ENCODE data around the gene JADE1. TPM values are rescaled to one million over a fixed set of nuclear protein-coding genes. Genes with fewer than 3 reads are reported as not detected.
A peak's percentile ranks its signal among the peaks of the same experiment; 100 is the strongest.

JADE1 gene
- total and polyA plus RNA-seq, 9 of the 15 experiments (the other 6 are each of a cell fraction or from before 2014, with no cell fraction given), result 8.3 to 37.9 (median 24.4) TPM

DNA sequence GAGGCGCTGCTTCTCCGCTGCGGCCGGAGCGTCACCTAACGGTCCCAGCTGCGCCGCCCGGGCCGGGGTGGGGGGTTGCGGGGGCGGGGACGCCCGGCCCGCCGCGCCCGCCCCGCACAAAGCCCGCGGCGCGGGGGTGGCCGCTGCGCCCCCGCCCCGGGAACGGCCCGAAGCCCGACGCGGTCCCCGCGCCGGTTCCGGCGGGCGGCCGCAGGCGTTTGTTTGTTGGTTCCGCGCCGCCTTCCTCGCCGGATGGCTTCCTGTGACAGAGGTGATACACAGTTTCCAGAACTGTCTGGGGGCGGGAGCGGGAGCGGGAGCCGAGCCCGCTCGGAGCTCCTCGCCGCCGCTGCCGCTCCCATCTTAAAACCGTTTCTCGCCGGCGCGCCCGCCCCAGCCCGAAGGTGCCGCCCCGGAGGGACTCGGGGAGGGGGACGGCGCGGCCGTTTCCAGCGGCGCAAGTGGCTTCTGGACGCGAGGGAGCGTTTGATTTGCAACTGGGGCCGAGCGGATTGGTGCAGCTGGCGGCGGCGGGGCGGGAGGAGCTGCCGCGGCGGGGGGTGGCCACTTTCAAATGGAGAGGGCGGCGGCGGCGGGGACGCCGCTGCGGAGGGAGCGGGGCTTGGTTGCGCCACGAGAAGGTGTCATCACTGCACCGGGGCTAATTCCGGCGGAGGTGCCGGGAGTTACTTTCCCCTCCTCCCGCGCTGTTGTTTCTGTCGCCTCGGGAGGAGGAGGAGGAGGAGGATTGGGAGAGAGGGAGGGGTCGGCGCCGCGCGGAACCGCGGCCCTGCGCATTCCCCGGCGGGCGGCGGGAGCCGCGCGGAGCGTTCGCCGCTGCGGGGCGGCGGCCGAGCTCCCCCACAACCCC lies 2.3 kb downstream of the JADE1 start (continued):
- TF ChIP-seq IRF9 (tag; IDR thresholded peaks at IDR 0.05), result no peak
- TF ChIP-seq ZFPM2 (CRISPR knock-in tag; IDR thresholded peaks at IDR 0.05), result no peak
- no peak for TF ChIP-seq RFX5 (IDR thresholded peaks at IDR 0.05; ENCODE audit: low read depth, low read length)
- TF ChIP-seq, protein P1, sequence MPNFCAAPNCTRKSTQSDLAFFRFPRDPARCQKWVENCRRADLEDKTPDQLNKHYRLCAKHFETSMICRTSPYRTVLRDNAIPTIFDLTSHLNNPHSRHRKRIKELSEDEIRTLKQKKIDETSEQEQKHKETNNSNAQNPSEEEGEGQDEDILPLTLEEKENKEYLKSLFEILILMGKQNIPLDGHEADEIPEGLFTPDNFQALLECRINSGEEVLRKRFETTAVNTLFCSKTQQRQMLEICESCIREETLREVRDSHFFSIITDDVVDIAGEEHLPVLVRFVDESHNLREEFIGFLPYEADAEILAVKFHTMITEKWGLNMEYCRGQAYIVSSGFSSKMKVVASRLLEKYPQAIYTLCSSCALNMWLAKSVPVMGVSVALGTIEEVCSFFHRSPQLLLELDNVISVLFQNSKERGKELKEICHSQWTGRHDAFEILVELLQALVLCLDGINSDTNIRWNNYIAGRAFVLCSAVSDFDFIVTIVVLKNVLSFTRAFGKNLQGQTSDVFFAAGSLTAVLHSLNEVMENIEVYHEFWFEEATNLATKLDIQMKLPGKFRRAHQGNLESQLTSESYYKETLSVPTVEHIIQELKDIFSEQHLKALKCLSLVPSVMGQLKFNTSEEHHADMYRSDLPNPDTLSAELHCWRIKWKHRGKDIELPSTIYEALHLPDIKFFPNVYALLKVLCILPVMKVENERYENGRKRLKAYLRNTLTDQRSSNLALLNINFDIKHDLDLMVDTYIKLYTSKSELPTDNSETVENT (CRISPR knock-in tag; IDR thresholded peaks at IDR 0.05), result peak; percentile 70; the same call in 1 of the 2 replicates
- TF ChIP-seq FOXJ3 (CRISPR knock-in tag; IDR thresholded peaks at IDR 0.05), result no peak
- no peak for TF ChIP-seq KLF13 (tag; IDR thresholded peaks at IDR 0.05; ENCODE audit: borderline replicate concordance, low read depth)
- TF ChIP-seq SAP30 (IDR thresholded peaks at IDR 0.05; ENCODE audit: borderline replicate concordance, insufficient read depth, low read depth, low read length, poor library complexity, severe bottlenecking), result no peak
- TF ChIP-seq THRA (IDR thresholded peaks at IDR 0.05), result no peak
- no peak for TF ChIP-seq NFXL1 (CRISPR knock-in tag; IDR thresholded peaks at IDR 0.05)
- TF ChIP-seq E2F4 (CRISPR knock-in tag; IDR thresholded peaks at IDR 0.05; ENCODE audit: low read depth), result peak; percentile 71; the same call in 1 of the 2 replicates
- TF ChIP-seq TBP (optimal IDR thresholded peaks at IDR 0.05; ENCODE audit: low read depth, low read length), result peak; percentile 69
- TF ChIP-seq LCOR (CRISPR knock-in tag; IDR thresholded peaks at IDR 0.05), result peak; percentile 9; the same call in 1 of the 2 replicates
- TF ChIP-seq BACH1 (tag; IDR thresholded peaks at IDR 0.05), result no peak
- TF ChIP-seq SMARCC2 (IDR thresholded peaks at IDR 0.05; ENCODE audit: low read depth), result no peak
- no peak for TF ChIP-seq KLF1 (tag; IDR thresholded peaks at IDR 0.05)
- TF ChIP-seq DPF2 (IDR thresholded peaks at IDR 0.05), result no peak
- TF ChIP-seq NCOA4 (IDR thresholded peaks at IDR 0.05; ENCODE audit: partially characterized antibody), result no peak
- peak; percentile 89 for TF ChIP-seq ZNF263 (CRISPR knock-in tag; IDR thresholded peaks at IDR 0.05; ENCODE audit: borderline replicate concordance)
- no peak for TF ChIP-seq ZNF197 (CRISPR knock-in tag; IDR thresholded peaks at IDR 0.05; ENCODE audit: low read depth)
- no peak for TF ChIP-seq ZFP1 (CRISPR knock-in tag; IDR thresholded peaks at IDR 0.05)
- TF ChIP-seq ZKSCAN3 (CRISPR knock-in tag; IDR thresholded peaks at IDR 0.05), result no peak
- TF ChIP-seq CHD2 (IDR thresholded peaks at IDR 0.05; ENCODE audit: low read depth, low read length), result no peak

Data from K562 (cell line).